Activated T-helper 9 cell treated with anti-CD3 and anti-CD28 coated beads, Interleukin-2, amount 50 U/mL, for 16 hours (primary cell): Measurements from ENCODE around the gene LIMCH1.
"Not testable (repeated sequence)": the region's sequence is repeated elsewhere in the genome, so short reads cannot be mapped to it uniquely, and the experiment has no call there.

Source experiments
- DNase-seq: peaks from one replicate; pipeline ENCODE4 v3.0.0-alpha.2; 2020; ENCODE audit warnings: low read depth

Gene LIMCH1

GRCh38 chr4:41538017-41538733, at the start of gene LIMCH1:
Gene LIMCH1 (plus strand): TSS chr4:41538157. CDS start chr4:41605996, 67,839 bp downstream.
- no peak for DNase-seq

GRCh38 chr4:41491081-41491576, 46.8 kb upstream of the LIMCH1 start:
- not testable (repeated sequence) for DNase-seq

- DNase-seq, result no peak
Measured at GRCh38 chr4:41496977-41497376, 41.0 kb upstream of the LIMCH1 start.

- DNase-seq, result no peak
Measured at GRCh38 chr4:41498177-41498576, 39.8 kb upstream of the LIMCH1 start.

- no peak for DNase-seq
Measured at GRCh38 chr4:41504167-41504818, 33.7 kb upstream of the LIMCH1 start.

- DNase-seq, result no peak
Measured at GRCh38 chr4:41505161-41505661, 32.7 kb upstream of the LIMCH1 start.

- DNase-seq, result no peak
Measured at GRCh38 chr4:41506130-41506529, 31.8 kb upstream of the LIMCH1 start.

- no peak for DNase-seq
Measured at GRCh38 chr4:41507291-41507947, 30.5 kb upstream of the LIMCH1 start.

GRCh38 chr4:41509451-41509866, 28.5 kb upstream of the LIMCH1 start:
- no peak for DNase-seq

GRCh38 chr4:41510179-41510578, 27.8 kb upstream of the LIMCH1 start:
- DNase-seq, result no peak

- no peak for DNase-seq
Measured at GRCh38 chr4:41512136-41512535, 25.8 kb upstream of the LIMCH1 start.

- no peak for DNase-seq
Measured at GRCh38 chr4:41512596-41512995, 25.4 kb upstream of the LIMCH1 start.

- DNase-seq, result no peak
Measured at GRCh38 chr4:41514169-41514568, 23.8 kb upstream of the LIMCH1 start.

GRCh38 chr4:41514766-41515481, 23.0 kb upstream of the LIMCH1 start:
- no peak for DNase-seq

- no peak for DNase-seq
Measured at GRCh38 chr4:41517121-41517520, 20.8 kb upstream of the LIMCH1 start.

GRCh38 chr4:41517747-41518146, 20.2 kb upstream of the LIMCH1 start:
- no peak for DNase-seq

- no peak for DNase-seq
Measured at GRCh38 chr4:41524425-41524824, 13.5 kb upstream of the LIMCH1 start.

GRCh38 chr4:41525129-41525528, 12.8 kb upstream of the LIMCH1 start:
- no peak for DNase-seq

- DNase-seq, result no peak
Measured at GRCh38 chr4:41526628-41527027, 11.3 kb upstream of the LIMCH1 start.

- DNase-seq, result no peak
Measured at GRCh38 chr4:41528512-41529205, 9.3 kb upstream of the LIMCH1 start.

- no peak for DNase-seq
Measured at GRCh38 chr4:41530741-41531140, 7.2 kb upstream of the LIMCH1 start.

- DNase-seq, result no peak
Measured at GRCh38 chr4:41532336-41532735, 5.6 kb upstream of the LIMCH1 start.
